Measurements from ENCODE around the gene MRPL3. TPM values are rescaled to one million over a fixed set of nuclear protein-coding genes. Genes with fewer than 3 reads are reported as not detected.
A peak's percentile ranks its signal among the peaks of the same experiment; 100 is the strongest.
"Not testable (repeated sequence)": the region's sequence is repeated elsewhere in the genome, so short reads cannot be mapped to it uniquely, and the experiment has no call there.

MRPL3 gene
- total RNA-seq, 1 donor from 2014 or later, result 56.9 TPM

GRCh38 chr3:131518680-131519079 lies 15.9 kb upstream of the MRPL3 start:
- no peak for ATAC-seq (ENCODE audit: poor library complexity)
- no peak for DNase-seq
- intact Hi-C loops (cut with DNase I), result no loop called here

- intact Hi-C loops (cut with DNase I), result no loop called here
- ATAC-seq (ENCODE audit: poor library complexity), result no peak
- no peak for DNase-seq
Observed at GRCh38 chr3:131505421-131505820, 2.6 kb upstream of the MRPL3 start.

GRCh38 chr3:131503320-131503635 lies 507 bp upstream of the MRPL3 start:
- intact Hi-C loops (cut with DNase I), result no loop called here
- peak; percentile 13 for ATAC-seq (ENCODE audit: poor library complexity)
- DNase-seq, result no peak

- ATAC-seq (ENCODE audit: poor library complexity) (no peak), DNase-seq (no peak)
- intact Hi-C loops (cut with DNase I), result no loop called here
Observed at GRCh38 chr3:131501949-131502348, 822 bp downstream of the MRPL3 start.

GRCh38 chr3:131494706-131495105 lies 8.1 kb downstream of the MRPL3 start:
- no peak for ATAC-seq (ENCODE audit: poor library complexity)
- no peak for DNase-seq
- intact Hi-C loops (cut with DNase I), result no loop called here

GRCh38 chr3:131491775-131492174 lies 11.0 kb downstream of the MRPL3 start:
- DNase-seq (no peak), ATAC-seq (ENCODE audit: poor library complexity) (no peak)

GRCh38 chr3:131491084-131491483 lies 11.7 kb downstream of the MRPL3 start:
- DNase-seq, result no peak
- intact Hi-C loops (cut with DNase I), result no loop called here
- ATAC-seq (ENCODE audit: poor library complexity), result no peak

More at GRCh38 chr3:131491775-131492174, 11.0 kb downstream of the MRPL3 start:
- intact Hi-C loops (cut with DNase I), result no loop called here

GRCh38 chr3:131486545-131486944 lies 16.2 kb downstream of the MRPL3 start:
- intact Hi-C loops (cut with DNase I); ATAC-seq (ENCODE audit: poor library complexity); DNase-seq: not testable (repeated sequence)

- DNase-seq, result no peak
- ATAC-seq (ENCODE audit: poor library complexity), result no peak
- intact Hi-C loops (cut with DNase I), result no loop called here
Observed at GRCh38 chr3:131485119-131485518, 17.7 kb downstream of the MRPL3 start.

- ATAC-seq (ENCODE audit: poor library complexity) (no peak), DNase-seq (no peak)
- intact Hi-C loops (cut with DNase I), result no loop called here
Observed at GRCh38 chr3:131484496-131485111, 18.2 kb downstream of the MRPL3 start.

- no peak for ATAC-seq (ENCODE audit: poor library complexity)
- intact Hi-C loops (cut with DNase I), result no loop called here
- DNase-seq, result no peak
Observed at GRCh38 chr3:131480116-131480515, 22.7 kb downstream of the MRPL3 start.

GRCh38 chr3:131477813-131478212 lies 25.0 kb downstream of the MRPL3 start:
- ATAC-seq (ENCODE audit: poor library complexity) (no peak), DNase-seq (no peak)
- intact Hi-C loops (cut with DNase I), result no loop called here

GRCh38 chr3:131474115-131474514 lies 28.7 kb downstream of the MRPL3 start:
- DNase-seq (no peak), ATAC-seq (ENCODE audit: poor library complexity) (no peak)
- intact Hi-C loops (cut with DNase I), result no loop called here

- ATAC-seq (ENCODE audit: poor library complexity) (no peak), DNase-seq (no peak)
- intact Hi-C loops (cut with DNase I), result no loop called here
Observed at GRCh38 chr3:131470377-131470776, 32.4 kb downstream of the MRPL3 start.

GRCh38 chr3:131458653-131459052 lies 44.1 kb downstream of the MRPL3 start:
- peak; percentile 55 for ATAC-seq (ENCODE audit: poor library complexity)
- intact Hi-C loops (cut with DNase I), result no loop called here
- no peak for DNase-seq

- peak; percentile 46 for ATAC-seq (ENCODE audit: poor library complexity)
- intact Hi-C loops (cut with DNase I), result no loop called here
- DNase-seq, result no peak
Observed at GRCh38 chr3:131457220-131457619, 45.6 kb downstream of the MRPL3 start.

- intact Hi-C loops (cut with DNase I), result no loop called here
- DNase-seq, result no peak
- ATAC-seq (ENCODE audit: poor library complexity), result no peak
Observed at GRCh38 chr3:131454501-131454900, 48.3 kb downstream of the MRPL3 start.

GRCh38 chr3:131453533-131453932 lies 49.2 kb downstream of the MRPL3 start:
- ATAC-seq (ENCODE audit: poor library complexity) (no peak), DNase-seq (no peak)
- intact Hi-C loops (cut with DNase I), result no loop called here

GRCh38 chr3:131447349-131447748 lies 55.4 kb downstream of the MRPL3 start:
- no peak for ATAC-seq (ENCODE audit: poor library complexity)
- DNase-seq, result no peak
- intact Hi-C loops (cut with DNase I), result no loop called here

GRCh38 chr3:131444180-131444579 lies 58.6 kb downstream of the MRPL3 start:
- ATAC-seq (ENCODE audit: poor library complexity) (no peak), DNase-seq (no peak)
- intact Hi-C loops (cut with DNase I), result no loop called here

- DNase-seq, result no peak
- intact Hi-C loops (cut with DNase I), result no loop called here
- ATAC-seq (ENCODE audit: poor library complexity), result no peak
Observed at GRCh38 chr3:131439084-131439483, 63.7 kb downstream of the MRPL3 start.

All from Right ventricle myocardium superior (tissue), 1 donor.